ENCODE results near the gene SGCB.
A peak's percentile ranks its signal among the peaks of the same experiment; 100 is the strongest.

The SGCB gene

DNA sequence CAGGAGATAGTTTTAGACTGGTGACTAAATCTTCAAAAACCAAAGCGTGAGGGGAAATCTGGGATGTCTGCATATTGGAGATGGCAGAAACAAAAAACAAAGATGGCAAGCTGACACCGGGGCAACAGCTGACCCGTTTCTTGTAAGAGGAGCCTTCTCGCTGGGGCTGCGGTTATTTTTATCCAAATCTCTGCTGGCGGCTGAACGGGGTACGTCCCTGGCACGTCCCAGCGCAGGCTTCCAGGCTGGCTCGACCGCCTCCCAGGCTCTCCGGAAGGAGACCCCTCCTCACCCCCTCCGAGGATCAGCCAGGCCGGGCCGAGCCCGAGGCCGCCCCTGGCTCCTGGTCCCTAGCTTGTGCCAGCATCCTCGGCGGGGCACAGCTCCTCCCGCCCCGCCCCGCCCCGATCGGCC is 403 bp downstream of the SGCB start:
- Histone ChIP-seq H3K18ac (ENCODE audit: low read length) (peak overlapping the region; percentile 95), H3K23ac (ENCODE audit: low read depth, low read length, poor library complexity) (peak overlapping the region; percentile 53), H2BK120ac (ENCODE audit: low read depth, low read length) (no peak overlapping the region), H3K4me1 (ENCODE audit: control insufficient read depth in 2 of 2, insufficient read depth in 1 of 2, low read depth in 1 of 2, low read length in 2 of 2) (peaks cover 8 to 9% of the 10 kb centered on the region in 2 donors), H2BK12ac (ENCODE audit: low read length) (no peak overlapping the region), H3K36me3 (replicated peaks in 1 of 2; ENCODE audit: control insufficient read depth in 2 of 2, insufficient read depth in 2 of 2, low read length in 2 of 2) (peaks cover 2 to 30% of the 10 kb centered on the region in 2 donors), H3K14ac (ENCODE audit: low read length) (no peak overlapping the region), H4K8ac (ENCODE audit: low read depth, low read length) (no peak overlapping the region), H2AK5ac (ENCODE audit: low read depth, low read length) (no peak overlapping the region), H3K4me3 (ENCODE audit: low read length in 2 of 2) (peak overlapping the region; percentile 70 to 87), H4K91ac (ENCODE audit: low read depth, low read length, poor library complexity) (no peak overlapping the region), H2BK5ac (ENCODE audit: low read length) (peak overlapping the region; percentile 12), H3K9ac (ENCODE audit: low read depth, low read length, poor library complexity) (peak overlapping the region; percentile 76), H3K79me1 (ENCODE audit: low read depth, low read length) (no peaks in the 10 kb centered on the region), H3K27ac (replicated peaks; ENCODE audit: low read length) (peak overlapping the region; percentile 43), H3K9me3 (replicated peaks in 1 of 2; ENCODE audit: control insufficient read depth in 2 of 2, insufficient read depth in 1 of 2, low read depth in 1 of 2, low read length in 2 of 2) (peaks cover 0 to 3% of the 10 kb centered on the region in 2 donors), H3K27me3 (ENCODE audit: control insufficient read depth in 3 of 3, insufficient read depth in 3 of 3, low read depth in 1 of 3, low read length in 3 of 3) (peaks cover 0 to 30% (median 0%) of the 10 kb centered on the region in 3 experiments), H2BK15ac (ENCODE audit: low read length) (no peak overlapping the region), H3K4me2 (ENCODE audit: insufficient read depth, low read length, poor library complexity, severe bottlenecking) (peak overlapping the region; percentile 51), H2AFZ (ENCODE audit: low read length) (peak overlapping the region; percentile 100), H3K4ac (ENCODE audit: low read length) (no peak overlapping the region)
- no CpG with 5 or more reads among the region's 25 CpGs for WGBS, 2 donors (ENCODE audit: extremely low coverage in 2 of 2, insufficient read length in 2 of 2, insufficient replicate concordance in 1 of 2)
- DNase-seq (ENCODE audit: low spot score) = no peak

DNA sequence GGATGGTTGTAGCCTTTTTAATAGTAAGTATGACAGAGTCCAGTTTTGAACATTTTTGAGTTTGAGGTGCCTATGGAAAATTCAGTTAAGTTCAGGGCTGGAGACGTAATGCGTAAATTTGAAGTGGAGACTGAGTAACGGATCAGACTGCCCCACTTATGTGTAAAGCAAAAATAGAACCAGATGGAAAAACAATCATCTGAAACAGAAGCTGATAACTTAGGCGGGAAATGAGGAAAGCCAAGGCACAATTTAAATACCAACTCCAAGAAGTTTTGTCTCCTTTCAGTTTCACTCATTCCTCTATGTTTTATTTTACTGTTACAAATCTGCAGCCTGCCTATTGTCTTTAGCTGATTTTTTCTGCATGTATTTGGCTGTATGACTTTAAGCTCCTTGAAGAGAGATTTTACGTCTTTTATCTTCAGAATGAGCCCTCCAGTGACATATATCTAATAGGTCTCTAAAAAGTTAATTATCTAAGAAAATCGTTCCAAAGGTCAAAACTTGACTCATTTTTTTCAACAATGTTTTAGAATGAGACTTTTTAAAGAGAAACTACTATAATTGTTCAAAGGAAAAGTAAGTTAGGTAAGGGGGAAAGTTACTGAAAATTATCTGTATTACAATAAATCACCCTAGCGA is 1.1 kb downstream of the SGCB start:
- no CpG with 5 or more reads among the region's 7 CpGs for WGBS, 2 donors (ENCODE audit: extremely low coverage in 2 of 2, insufficient read length in 2 of 2, insufficient replicate concordance in 1 of 2)
- peaks cover 4 to 37% of the 10 kb centered on the region in 2 donors for H3K36me3 ChIP-seq (replicated peaks in 1 of 2; ENCODE audit: control insufficient read depth in 2 of 2, insufficient read depth in 2 of 2, low read length in 2 of 2)
- H3K14ac ChIP-seq (ENCODE audit: low read length) = no peak overlapping the region
- peak overlapping the region; percentile 51 for H3K4me2 ChIP-seq (ENCODE audit: insufficient read depth, low read length, poor library complexity, severe bottlenecking)
- H3K4me1 ChIP-seq (ENCODE audit: control insufficient read depth in 2 of 2, insufficient read depth in 1 of 2, low read depth in 1 of 2, low read length in 2 of 2) = peaks cover 8 to 9% of the 10 kb centered on the region in 2 donors
- H2BK5ac ChIP-seq (ENCODE audit: low read length) = no peak overlapping the region
- H3K9me3 ChIP-seq (replicated peaks in 1 of 2; ENCODE audit: control insufficient read depth in 2 of 2, insufficient read depth in 1 of 2, low read depth in 1 of 2, low read length in 2 of 2) = peaks cover 0 to 3% of the 10 kb centered on the region in 2 donors
- H2AFZ ChIP-seq (ENCODE audit: low read length) = peak overlapping the region; percentile 100
- H3K79me1 ChIP-seq (ENCODE audit: low read depth, low read length) = peaks cover under 1% of the 10 kb centered on the region
- H3K27me3 ChIP-seq (ENCODE audit: control insufficient read depth in 3 of 3, insufficient read depth in 3 of 3, low read depth in 1 of 3, low read length in 3 of 3) = peaks cover 0 to 25% (median 0%) of the 10 kb centered on the region in 3 experiments
- no peak overlapping the region for H3K23ac ChIP-seq (ENCODE audit: low read depth, low read length, poor library complexity)
- no peak overlapping the region for H2BK15ac ChIP-seq (ENCODE audit: low read length)
- H2BK12ac ChIP-seq (ENCODE audit: low read length) = no peak overlapping the region
- no peak overlapping the region for H3K9ac ChIP-seq (ENCODE audit: low read depth, low read length, poor library complexity)
- DNase-seq (ENCODE audit: low spot score) = no peak
- no peak overlapping the region for H2BK120ac ChIP-seq (ENCODE audit: low read depth, low read length)
- no peak overlapping the region for H3K18ac ChIP-seq (ENCODE audit: low read length)
- H2AK5ac ChIP-seq (ENCODE audit: low read depth, low read length) = no peak overlapping the region
- H3K4me3 ChIP-seq (ENCODE audit: low read length in 2 of 2) = peak overlapping the region in 1 of 2 donors; percentile 70
- H3K27ac ChIP-seq (replicated peaks; ENCODE audit: low read length) = no peak overlapping the region
- H3K4ac ChIP-seq (ENCODE audit: low read length) = no peak overlapping the region
- H4K91ac ChIP-seq (ENCODE audit: low read depth, low read length, poor library complexity) = no peak overlapping the region
- no peak overlapping the region for H4K8ac ChIP-seq (ENCODE audit: low read depth, low read length)

DNA sequence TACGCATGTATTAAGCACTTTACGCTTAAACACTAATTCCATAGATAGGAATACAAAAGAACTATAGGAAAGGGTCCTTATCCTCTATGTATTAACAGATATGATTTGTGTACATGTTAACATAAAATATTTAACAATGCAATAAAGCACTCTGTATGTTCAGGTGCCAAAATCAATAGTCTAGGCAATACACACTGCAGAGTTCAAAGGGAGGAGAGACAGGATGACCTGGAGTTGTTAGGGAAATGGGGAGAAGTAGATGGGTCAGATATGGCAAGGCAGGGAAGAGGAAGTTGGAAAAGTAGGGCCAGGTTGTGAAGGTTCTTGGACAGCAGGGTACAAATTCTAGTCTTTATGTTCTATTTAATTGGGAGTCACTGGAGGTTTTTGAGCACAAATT is 2.9 kb downstream of the SGCB start:
- Histone ChIP-seq H2BK12ac (ENCODE audit: low read length) (no peak overlapping the region), H3K27me3 (ENCODE audit: control insufficient read depth in 3 of 3, insufficient read depth in 3 of 3, low read depth in 1 of 3, low read length in 3 of 3) (peaks cover 0 to 8% (median 0%) of the 10 kb centered on the region in 3 experiments), H3K4me3 (ENCODE audit: low read length in 2 of 2) (no peak overlapping the region), H2AK5ac (ENCODE audit: low read depth, low read length) (no peak overlapping the region), H3K4me2 (ENCODE audit: insufficient read depth, low read length, poor library complexity, severe bottlenecking) (no peak overlapping the region), H3K23ac (ENCODE audit: low read depth, low read length, poor library complexity) (no peak overlapping the region), H2BK5ac (ENCODE audit: low read length) (no peak overlapping the region), H2BK15ac (ENCODE audit: low read length) (no peak overlapping the region), H3K27ac (replicated peaks; ENCODE audit: low read length) (no peak overlapping the region), H3K4me1 (ENCODE audit: control insufficient read depth in 2 of 2, insufficient read depth in 1 of 2, low read depth in 1 of 2, low read length in 2 of 2) (peaks cover 8 to 9% of the 10 kb centered on the region in 2 donors), H3K36me3 (replicated peaks in 1 of 2; ENCODE audit: control insufficient read depth in 2 of 2, insufficient read depth in 2 of 2, low read length in 2 of 2) (peaks cover 10 to 55% of the 10 kb centered on the region in 2 donors), H3K14ac (ENCODE audit: low read length) (no peak overlapping the region), H2BK120ac (ENCODE audit: low read depth, low read length) (no peak overlapping the region), H2AFZ (ENCODE audit: low read length) (no peak overlapping the region), H3K18ac (ENCODE audit: low read length) (no peak overlapping the region), H3K79me1 (ENCODE audit: low read depth, low read length) (peaks cover 3% of the 10 kb centered on the region), H3K9me3 (replicated peaks in 1 of 2; ENCODE audit: control insufficient read depth in 2 of 2, insufficient read depth in 1 of 2, low read depth in 1 of 2, low read length in 2 of 2) (peaks cover 0 to 3% of the 10 kb centered on the region in 2 donors), H4K91ac (ENCODE audit: low read depth, low read length, poor library complexity) (no peak overlapping the region), H4K8ac (ENCODE audit: low read depth, low read length) (no peak overlapping the region), H3K4ac (ENCODE audit: low read length) (no peak overlapping the region), H3K9ac (ENCODE audit: low read depth, low read length, poor library complexity) (no peak overlapping the region)
- DNase-seq (ENCODE audit: low spot score) = no peak
- WGBS, 2 donors (ENCODE audit: extremely low coverage in 2 of 2, insufficient read length in 2 of 2, insufficient replicate concordance in 1 of 2) = no CpG with 5 or more reads among the region's 2 CpGs

DNA sequence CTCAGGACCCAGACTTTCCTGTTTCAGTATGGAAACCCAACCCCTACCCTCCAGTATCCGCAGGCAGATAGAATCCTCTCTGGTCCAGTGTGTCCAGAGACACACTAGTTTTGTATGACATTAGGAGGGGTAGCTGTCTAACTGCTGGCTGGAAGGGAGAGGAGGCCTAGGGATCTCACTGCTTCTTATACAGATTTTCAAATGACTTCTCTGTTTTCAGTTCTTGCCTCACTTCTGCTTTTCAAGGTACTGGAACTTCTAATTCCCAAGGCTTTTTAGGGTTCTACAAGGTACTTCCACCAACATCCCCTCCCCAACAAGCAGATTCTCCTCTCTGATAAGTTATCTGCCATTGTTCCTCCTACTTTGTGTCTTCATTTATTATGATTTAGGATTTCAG is 6.1 kb downstream of the SGCB start:
- Histone ChIP-seq H2BK15ac (ENCODE audit: low read length) (no peak overlapping the region), H3K23ac (ENCODE audit: low read depth, low read length, poor library complexity) (no peak overlapping the region), H2AK5ac (ENCODE audit: low read depth, low read length) (no peak overlapping the region), H3K14ac (ENCODE audit: low read length) (no peak overlapping the region), H3K4me1 (ENCODE audit: control insufficient read depth in 2 of 2, insufficient read depth in 1 of 2, low read depth in 1 of 2, low read length in 2 of 2) (peaks cover 3 to 7% of the 10 kb centered on the region in 2 donors), H3K18ac (ENCODE audit: low read length) (no peak overlapping the region), H3K4me2 (ENCODE audit: insufficient read depth, low read length, poor library complexity, severe bottlenecking) (no peak overlapping the region), H2AFZ (ENCODE audit: low read length) (no peak overlapping the region), H3K4ac (ENCODE audit: low read length) (no peak overlapping the region), H3K36me3 (replicated peaks in 1 of 2; ENCODE audit: control insufficient read depth in 2 of 2, insufficient read depth in 2 of 2, low read length in 2 of 2) (peaks cover 17 to 86% of the 10 kb centered on the region in 2 donors), H3K9me3 (replicated peaks in 1 of 2; ENCODE audit: control insufficient read depth in 2 of 2, insufficient read depth in 1 of 2, low read depth in 1 of 2, low read length in 2 of 2) (peaks cover 2 to 7% of the 10 kb centered on the region in 2 donors), H2BK120ac (ENCODE audit: low read depth, low read length) (no peak overlapping the region), H3K4me3 (ENCODE audit: low read length in 2 of 2) (no peak overlapping the region), H2BK5ac (ENCODE audit: low read length) (no peak overlapping the region), H2BK12ac (ENCODE audit: low read length) (no peak overlapping the region), H3K9ac (ENCODE audit: low read depth, low read length, poor library complexity) (no peak overlapping the region), H3K79me1 (ENCODE audit: low read depth, low read length) (peaks cover 3% of the 10 kb centered on the region), H3K27ac (replicated peaks; ENCODE audit: low read length) (no peak overlapping the region), H4K8ac (ENCODE audit: low read depth, low read length) (no peak overlapping the region), H3K27me3 (ENCODE audit: control insufficient read depth in 3 of 3, insufficient read depth in 3 of 3, low read depth in 1 of 3, low read length in 3 of 3) (no peaks in the 10 kb centered on the region), H4K91ac (ENCODE audit: low read depth, low read length, poor library complexity) (no peak overlapping the region)
- DNase-seq (ENCODE audit: low spot score) = no peak
- no CpG with 5 or more reads among the region's 1 CpG for WGBS, 2 donors (ENCODE audit: extremely low coverage in 2 of 2, insufficient read length in 2 of 2, insufficient replicate concordance in 1 of 2)

Measured in neuronal stem cell (in vitro differentiated cells).